ENCODE data around the gene ZFYVE28.
"Not testable (repeated sequence)": the region's sequence is repeated elsewhere in the genome, so short reads cannot be mapped to it uniquely, and the experiment has no call there.

ZFYVE28 gene

DNA sequence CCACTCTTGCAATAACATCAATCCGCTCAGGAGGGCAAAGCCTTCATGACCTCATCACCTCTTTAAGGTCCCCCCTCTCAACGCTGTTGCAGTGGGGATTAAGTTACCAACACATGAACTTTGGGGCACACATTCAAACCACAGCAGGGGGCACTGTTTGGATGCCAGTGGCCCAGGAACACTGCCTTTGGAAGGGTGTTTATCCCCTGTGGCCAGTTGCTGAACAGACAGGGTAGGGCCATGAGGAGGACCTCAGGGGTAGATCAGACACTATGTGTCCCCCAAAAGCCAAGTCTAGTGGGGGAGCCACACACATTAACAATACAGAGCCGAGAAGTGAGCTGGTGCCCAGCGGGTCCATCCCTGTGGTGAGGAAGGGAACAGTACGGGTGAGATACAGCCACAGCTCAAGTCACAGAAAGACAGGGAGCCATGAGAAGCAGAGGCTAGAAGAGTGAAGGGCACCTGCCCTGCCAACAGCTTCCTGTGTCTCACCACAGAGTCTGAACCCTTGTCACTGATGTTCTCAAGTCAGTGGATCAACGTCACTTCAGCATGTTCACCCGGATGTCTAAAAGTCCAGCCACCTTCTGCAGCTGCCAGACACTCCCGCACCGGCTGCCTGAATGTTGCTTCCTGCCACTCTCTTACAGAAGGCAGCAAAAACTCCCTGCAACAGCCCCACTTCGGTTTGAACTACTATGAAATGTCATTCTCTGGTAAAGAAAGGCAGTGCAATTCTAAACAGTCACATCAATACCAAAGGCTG, 136.7 kb downstream of the ZFYVE28 start:
- TF ChIP-seq, protein P1, sequence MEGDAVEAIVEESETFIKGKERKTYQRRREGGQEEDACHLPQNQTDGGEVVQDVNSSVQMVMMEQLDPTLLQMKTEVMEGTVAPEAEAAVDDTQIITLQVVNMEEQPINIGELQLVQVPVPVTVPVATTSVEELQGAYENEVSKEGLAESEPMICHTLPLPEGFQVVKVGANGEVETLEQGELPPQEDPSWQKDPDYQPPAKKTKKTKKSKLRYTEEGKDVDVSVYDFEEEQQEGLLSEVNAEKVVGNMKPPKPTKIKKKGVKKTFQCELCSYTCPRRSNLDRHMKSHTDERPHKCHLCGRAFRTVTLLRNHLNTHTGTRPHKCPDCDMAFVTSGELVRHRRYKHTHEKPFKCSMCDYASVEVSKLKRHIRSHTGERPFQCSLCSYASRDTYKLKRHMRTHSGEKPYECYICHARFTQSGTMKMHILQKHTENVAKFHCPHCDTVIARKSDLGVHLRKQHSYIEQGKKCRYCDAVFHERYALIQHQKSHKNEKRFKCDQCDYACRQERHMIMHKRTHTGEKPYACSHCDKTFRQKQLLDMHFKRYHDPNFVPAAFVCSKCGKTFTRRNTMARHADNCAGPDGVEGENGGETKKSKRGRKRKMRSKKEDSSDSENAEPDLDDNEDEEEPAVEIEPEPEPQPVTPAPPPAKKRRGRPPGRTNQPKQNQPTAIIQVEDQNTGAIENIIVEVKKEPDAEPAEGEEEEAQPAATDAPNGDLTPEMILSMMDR (IDR thresholded peaks at IDR 0.05; ENCODE audit: low read length, missing control alignments): peak; percentile 24
- no peak overlapping the region for H3K4me3 ChIP-seq (replicated peaks; ENCODE audit: low read depth, low read length)
- peak; percentile 10 for DNase-seq (ENCODE audit: low read depth)

DNA sequence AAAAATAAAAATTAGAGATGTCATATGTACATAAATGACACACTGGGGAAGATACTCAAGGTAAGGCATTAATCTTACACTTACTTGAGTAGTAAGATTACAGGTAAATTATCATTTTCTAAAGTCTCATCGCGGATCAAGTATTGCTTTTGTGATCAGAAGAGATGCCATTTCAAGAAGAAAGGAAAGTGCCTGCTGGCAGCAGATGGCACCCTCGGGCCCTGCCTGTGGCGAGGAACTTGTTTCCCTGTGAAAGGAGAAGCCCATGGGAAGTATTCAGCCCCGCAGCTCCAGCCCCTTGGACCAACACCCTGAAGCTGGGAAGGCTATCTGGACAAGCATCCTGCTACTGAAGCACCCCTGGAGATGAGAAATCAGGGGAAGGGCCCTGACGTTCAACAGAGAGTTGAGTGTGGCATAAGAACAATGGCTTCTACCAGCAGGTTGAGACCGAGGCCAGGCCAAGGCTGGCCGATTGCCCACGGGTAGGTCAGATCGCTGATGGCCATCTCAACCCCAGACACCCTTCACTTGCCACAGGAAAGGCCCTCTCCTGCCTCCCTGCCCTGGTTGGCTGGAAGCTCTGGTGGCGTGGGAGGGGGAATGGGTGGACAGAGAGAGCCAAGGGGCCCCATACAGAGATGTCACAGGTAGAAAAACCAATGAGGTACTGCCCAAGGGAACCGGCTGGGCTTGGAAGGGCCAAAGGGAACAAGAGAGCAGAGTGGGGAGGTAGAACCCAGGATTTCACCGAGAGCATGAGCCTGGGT, 137.7 kb downstream of the ZFYVE28 start:
- no peak for DNase-seq (ENCODE audit: low read depth)
- TF ChIP-seq, protein P1 (IDR thresholded peaks at IDR 0.05; ENCODE audit: low read length, missing control alignments): no peak
- no peak overlapping the region for H3K4me3 ChIP-seq (replicated peaks; ENCODE audit: low read depth, low read length)

DNA sequence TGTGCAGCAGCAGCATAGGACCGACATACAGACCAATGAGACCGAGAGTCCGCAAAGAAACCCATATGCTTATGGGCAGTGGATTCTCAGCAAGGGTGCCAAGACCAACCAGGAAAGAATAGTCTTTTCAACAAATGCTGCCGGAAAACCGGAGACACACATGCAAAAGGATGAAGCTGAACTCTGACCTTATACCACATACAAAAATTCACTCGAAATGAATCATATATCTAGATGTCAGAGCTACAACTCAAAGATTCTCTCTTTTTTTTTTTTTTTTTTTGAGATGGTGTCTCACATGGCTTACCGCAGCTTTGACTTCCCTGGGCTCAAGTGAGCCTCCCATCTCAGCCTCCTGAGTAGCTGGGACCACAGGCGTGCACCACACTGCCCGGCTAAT, 140.5 kb downstream of the ZFYVE28 start:
- no peak for DNase-seq (ENCODE audit: low read depth)
- H3K4me3 ChIP-seq (replicated peaks; ENCODE audit: low read depth, low read length): no peak overlapping the region
- TF ChIP-seq, protein P1 (IDR thresholded peaks at IDR 0.05; ENCODE audit: low read length, missing control alignments): no peak

DNA sequence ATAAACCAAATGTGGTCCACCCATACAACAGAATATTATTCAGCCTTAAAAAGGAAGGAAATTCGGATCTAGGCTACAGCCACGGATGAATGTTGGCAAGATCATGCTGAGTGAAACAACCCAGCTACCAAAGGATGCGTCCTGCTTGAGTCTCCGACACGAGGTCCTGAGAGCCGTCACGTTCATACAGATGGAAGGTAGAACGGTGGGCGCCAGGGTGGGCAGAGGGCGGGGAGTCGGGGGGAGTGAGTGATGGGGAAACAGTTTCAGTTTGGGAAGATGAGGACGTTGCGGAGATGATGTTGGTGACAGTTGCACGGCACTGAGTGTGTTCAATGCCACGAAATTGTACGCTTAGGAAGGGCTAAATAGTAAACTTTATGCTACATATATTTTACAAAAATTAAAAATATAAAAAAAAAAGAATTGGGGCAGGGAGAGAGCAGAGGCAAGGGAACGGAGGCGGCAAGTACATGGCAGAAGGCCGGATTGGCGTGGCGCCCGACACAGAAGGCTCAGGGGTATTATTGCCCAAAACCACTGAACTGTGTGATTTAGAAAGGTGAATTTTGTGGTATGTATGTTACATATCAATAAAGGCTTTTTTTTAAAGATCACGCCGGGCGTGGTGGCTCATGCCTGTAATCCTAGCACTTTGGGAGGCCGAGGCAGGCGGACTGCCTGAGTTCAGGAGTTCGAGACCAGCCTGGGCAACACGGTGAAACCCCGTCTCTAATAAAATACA, 141.7 kb downstream of the ZFYVE28 start:
- no peak for DNase-seq (ENCODE audit: low read depth)
- no peak overlapping the region for H3K4me3 ChIP-seq (replicated peaks; ENCODE audit: low read depth, low read length)
- TF ChIP-seq, protein P1 (IDR thresholded peaks at IDR 0.05; ENCODE audit: low read length, missing control alignments): no peak

DNA sequence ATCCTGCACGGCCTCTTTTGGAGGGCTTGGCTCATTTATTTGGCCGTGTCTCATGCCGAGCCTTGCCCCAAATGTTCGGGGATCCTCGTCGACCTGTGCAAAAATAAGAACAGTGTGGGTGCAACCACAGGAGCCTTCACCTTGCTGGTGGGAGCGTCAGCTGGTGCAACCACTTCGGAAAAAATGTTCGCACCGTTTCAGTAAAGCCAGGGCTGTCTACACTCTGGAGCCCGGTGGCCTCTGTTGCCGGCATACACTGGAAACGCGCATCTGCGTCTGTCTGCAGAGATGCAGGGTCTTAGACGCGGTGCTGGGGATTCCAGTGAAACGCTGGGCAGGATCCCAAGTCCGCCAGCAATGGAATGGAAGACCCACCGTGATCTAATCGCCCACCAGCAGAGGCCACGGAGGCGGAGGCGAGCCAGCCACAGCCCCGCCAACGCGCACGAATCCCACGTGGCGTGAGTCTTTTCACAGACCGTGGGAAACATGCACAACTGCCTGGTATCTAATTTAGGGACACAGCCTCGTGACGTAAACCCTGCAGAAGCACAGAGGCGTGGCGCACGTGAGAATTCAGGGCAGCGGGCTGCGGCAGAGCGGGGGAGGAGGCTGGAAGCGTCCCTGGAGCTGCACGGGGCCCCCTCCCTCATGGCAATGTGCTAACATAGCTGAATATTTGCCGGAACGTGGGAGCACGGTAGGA, 142.7 kb downstream of the ZFYVE28 start:
- TF ChIP-seq, protein P1 (IDR thresholded peaks at IDR 0.05; ENCODE audit: low read length, missing control alignments): no peak
- DNase-seq (ENCODE audit: low read depth): no peak
- H3K4me3 ChIP-seq (replicated peaks; ENCODE audit: low read depth, low read length): no peak overlapping the region

DNA sequence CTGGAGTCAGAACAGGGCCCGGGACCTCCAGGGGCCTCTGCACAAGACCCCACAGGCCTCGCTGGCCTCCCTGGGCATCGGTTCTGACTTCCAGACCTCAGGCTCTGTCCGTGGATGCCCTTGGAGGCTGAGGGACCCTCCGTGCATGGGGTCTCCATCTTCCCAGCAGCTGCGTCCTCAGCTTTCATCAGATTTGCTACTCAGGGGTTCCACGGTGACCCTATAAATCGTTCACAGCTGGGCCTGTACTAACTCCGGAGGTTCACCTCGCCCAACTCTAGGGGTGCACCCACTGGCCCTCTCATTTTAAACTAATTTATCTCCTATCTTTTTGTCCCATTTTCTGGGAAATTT, 143.4 kb downstream of the ZFYVE28 start:
- H3K4me3 ChIP-seq (replicated peaks; ENCODE audit: low read depth, low read length); DNase-seq (ENCODE audit: low read depth): not testable (repeated sequence)
